GM19238 (cell line): ENCODE data around the gene IL22RA1.

Experiments used
- DNase-seq: peaks from one replicate; pipeline ENCODE4 v3.0.0; 2011; ENCODE audit warnings: low spot score; ENCODE audit not compliant: insufficient read length

IL22RA1 gene

GRCh38 chr1:24139222-24139489 lies 3.8 kb downstream of the IL22RA1 start:
- DNase-seq: no peak

- DNase-seq: no peak
Observed at GRCh38 chr1:24138476-24139221, 4.3 kb downstream of the IL22RA1 start.

- no peak for DNase-seq
Observed at GRCh38 chr1:24136956-24137539, 5.9 kb downstream of the IL22RA1 start.

GRCh38 chr1:24134376-24134775 lies 8.6 kb downstream of the IL22RA1 start:
- DNase-seq: no peak

GRCh38 chr1:24133819-24134218 lies 9.1 kb downstream of the IL22RA1 start:
- DNase-seq: no peak

- no peak for DNase-seq
Observed at GRCh38 chr1:24130385-24130784, 12.6 kb downstream of the IL22RA1 start.

GRCh38 chr1:24127801-24128363 lies 15.1 kb downstream of the IL22RA1 start:
- DNase-seq: no peak

GRCh38 chr1:24127134-24127800 lies 15.7 kb downstream of the IL22RA1 start:
- DNase-seq: no peak

GRCh38 chr1:24126672-24127023 lies 16.3 kb downstream of the IL22RA1 start:
- DNase-seq: no peak

- DNase-seq: no peak
Observed at GRCh38 chr1:24126018-24126671, 16.8 kb downstream of the IL22RA1 start.

GRCh38 chr1:24125456-24125855 lies 17.5 kb downstream of the IL22RA1 start:
- DNase-seq: no peak

GRCh38 chr1:24124980-24125379 lies 18.0 kb downstream of the IL22RA1 start:
- no peak for DNase-seq

- no peak for DNase-seq
Observed at GRCh38 chr1:24123611-24124010, 19.3 kb downstream of the IL22RA1 start.

GRCh38 chr1:24122776-24123175 lies 20.2 kb downstream of the IL22RA1 start:
- no peak for DNase-seq

- DNase-seq: no peak
Observed at GRCh38 chr1:24121406-24121805, 21.5 kb downstream of the IL22RA1 start.

- DNase-seq: no peak
Observed at GRCh38 chr1:24120965-24121364, 22.0 kb downstream of the IL22RA1 start.

- DNase-seq: no peak
Observed at GRCh38 chr1:24119859-24120756, 22.8 kb downstream of the IL22RA1 start.

GRCh38 chr1:24119489-24119858 lies 23.5 kb downstream of the IL22RA1 start:
- no peak for DNase-seq

- DNase-seq: no peak
Observed at GRCh38 chr1:24118410-24119242, 24.3 kb downstream of the IL22RA1 start.

- no peak for DNase-seq
Observed at GRCh38 chr1:24117722-24118409, 25.1 kb downstream of the IL22RA1 start.
